ENCODE results near the gene ABRAXAS1. TPM values are rescaled to one million over a fixed set of nuclear protein-coding genes. Genes with fewer than 3 reads are reported as not detected.

Gene ABRAXAS1
- total RNA-seq, 4 donors from 2014 or later = 14.0 to 26.5 (median 18.3) TPM

- H3K4me3 ChIP-seq (replicated peaks in 1 of 3) = no peak overlapping the region
- no peak for TF ChIP-seq POLR2A (IDR thresholded peaks at IDR 0.05)
- TF ChIP-seq CTCF (IDR thresholded peaks at IDR 0.05) = no peak
- no peak for DNase-seq
- no peak overlapping the region for H3K27ac ChIP-seq
- H3K27me3 ChIP-seq = no peaks in the 10 kb centered on the region
- peaks cover 3 to 21% of the 10 kb centered on the region in 2 donors for H3K36me3 ChIP-seq
- intact Hi-C loops (cut with DNase I) = no loop called here
- no peaks in the 10 kb centered on the region for H3K9me3 ChIP-seq
- 98% methylated on average over 1 of the region's 1 CpG for WGBS, 2 donors
- no peaks in the 10 kb centered on the region for H3K4me1 ChIP-seq
Observed at GRCh38 chr4:83431200-83431599, 53.7 kb downstream of the ABRAXAS1 start.

GRCh38 chr4:83418211-83418610 is 66.7 kb downstream of the ABRAXAS1 start:
- intact Hi-C loops (cut with DNase I) = no loop called here
- TF ChIP-seq CTCF (IDR thresholded peaks at IDR 0.05) = no peak
- TF ChIP-seq POLR2A (IDR thresholded peaks at IDR 0.05) = no peak
- H3K36me3 ChIP-seq = peaks cover 8 to 34% of the 10 kb centered on the region in 2 donors

GRCh38 chr4:83417566-83417965 is 67.3 kb downstream of the ABRAXAS1 start:
- Histone ChIP-seq H3K4me3 (replicated peaks in 1 of 3) (no peak overlapping the region), H3K27me3 (no peaks in the 10 kb centered on the region), H3K27ac (no peak overlapping the region), H3K9me3 (no peaks in the 10 kb centered on the region), H3K4me1 (no peaks in the 10 kb centered on the region), H3K36me3 (peaks cover 8 to 28% of the 10 kb centered on the region in 2 donors)
- DNase-seq = no peak
- intact Hi-C loops (cut with DNase I) = no loop called here
- WGBS, 2 donors = 84 to 89% methylated on average over 4 of the region's 4 CpGs
- TF ChIP-seq POLR2A (IDR thresholded peaks at IDR 0.05) = no peak
- TF ChIP-seq CTCF (IDR thresholded peaks at IDR 0.05) = no peak

More at GRCh38 chr4:83418211-83418610, 66.7 kb downstream of the ABRAXAS1 start:
- Histone ChIP-seq H3K4me1 (no peaks in the 10 kb centered on the region), H3K27me3 (no peaks in the 10 kb centered on the region), H3K4me3 (replicated peaks in 1 of 3) (no peak overlapping the region), H3K27ac (no peak overlapping the region), H3K9me3 (no peaks in the 10 kb centered on the region)
- no peak for DNase-seq

GRCh38 chr4:83413676-83414075 is 71.2 kb downstream of the ABRAXAS1 start:
- no peaks in the 10 kb centered on the region for H3K27me3 ChIP-seq
- DNase-seq = no peak
- intact Hi-C loops (cut with DNase I) = no loop called here

More at GRCh38 chr4:83413676-83414075, 71.2 kb downstream of the ABRAXAS1 start:
- 100% methylated on average over 2 of the region's 2 CpGs for WGBS, 2 donors
- H3K4me1 ChIP-seq = no peaks in the 10 kb centered on the region
- H3K9me3 ChIP-seq = no peaks in the 10 kb centered on the region
- TF ChIP-seq CTCF (IDR thresholded peaks at IDR 0.05) (no peak), POLR2A (IDR thresholded peaks at IDR 0.05) (no peak)
- H3K27ac ChIP-seq = no peak overlapping the region
- no peak overlapping the region for H3K4me3 ChIP-seq (replicated peaks in 1 of 3)
- H3K36me3 ChIP-seq = peaks cover 10 to 11% of the 10 kb centered on the region in 2 donors

Other genes starting within 250 kb of the ABRAXAS1 start
- gene COQ2, start 200.3 kb downstream of the ABRAXAS1 start, total RNA-seq = 10 to 100 TPM in 3 of 4 donors, 1 to 10 TPM in 1; 6.0 to 29.1 (median 14.0) TPM
- 1 to 10 TPM in 3 of 4 donors, under 1 TPM in 1; 0.63 to 3.1 (median 1.3) TPM for gene HPSE, start 150.3 kb downstream of the ABRAXAS1 start, total RNA-seq
- 10 to 100 TPM; 20.6 to 39.9 (median 28.5) TPM for gene HELQ, start 29.3 kb downstream of the ABRAXAS1 start, total RNA-seq
- gene MRPS18C, start 29.0 kb downstream of the ABRAXAS1 start, total RNA-seq = 10 to 100 TPM; 21.6 to 25.9 (median 22.3) TPM
- 10 to 100 TPM; 38.3 to 73.5 (median 62.9) TPM for gene GPAT3, start 51.0 kb upstream of the ABRAXAS1 start, total RNA-seq